ENCODE data around the gene C1orf159.

The C1orf159 gene

DNA sequence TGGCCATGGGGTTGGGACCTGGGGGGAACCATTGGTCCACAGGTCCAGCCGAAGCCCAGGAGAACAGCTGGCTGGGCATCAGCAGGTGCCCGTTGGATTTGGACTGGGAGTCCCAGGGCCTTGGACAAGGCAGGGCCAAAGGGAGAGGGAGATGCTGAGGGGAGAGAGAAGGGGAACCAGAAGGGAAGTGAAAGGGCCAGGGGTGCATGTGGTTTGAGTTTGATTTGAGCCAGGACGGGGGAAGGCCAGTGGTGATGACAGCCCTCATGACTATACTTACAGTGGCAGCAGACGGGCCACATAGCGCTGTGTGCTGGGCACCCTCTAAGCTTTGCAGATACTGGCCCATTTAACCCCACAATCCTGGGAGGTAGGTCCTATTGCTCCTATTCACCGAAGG, 77.2 kb downstream of the C1orf159 start:
- no peak for DNase-seq (ENCODE audit: low read depth)

DNA sequence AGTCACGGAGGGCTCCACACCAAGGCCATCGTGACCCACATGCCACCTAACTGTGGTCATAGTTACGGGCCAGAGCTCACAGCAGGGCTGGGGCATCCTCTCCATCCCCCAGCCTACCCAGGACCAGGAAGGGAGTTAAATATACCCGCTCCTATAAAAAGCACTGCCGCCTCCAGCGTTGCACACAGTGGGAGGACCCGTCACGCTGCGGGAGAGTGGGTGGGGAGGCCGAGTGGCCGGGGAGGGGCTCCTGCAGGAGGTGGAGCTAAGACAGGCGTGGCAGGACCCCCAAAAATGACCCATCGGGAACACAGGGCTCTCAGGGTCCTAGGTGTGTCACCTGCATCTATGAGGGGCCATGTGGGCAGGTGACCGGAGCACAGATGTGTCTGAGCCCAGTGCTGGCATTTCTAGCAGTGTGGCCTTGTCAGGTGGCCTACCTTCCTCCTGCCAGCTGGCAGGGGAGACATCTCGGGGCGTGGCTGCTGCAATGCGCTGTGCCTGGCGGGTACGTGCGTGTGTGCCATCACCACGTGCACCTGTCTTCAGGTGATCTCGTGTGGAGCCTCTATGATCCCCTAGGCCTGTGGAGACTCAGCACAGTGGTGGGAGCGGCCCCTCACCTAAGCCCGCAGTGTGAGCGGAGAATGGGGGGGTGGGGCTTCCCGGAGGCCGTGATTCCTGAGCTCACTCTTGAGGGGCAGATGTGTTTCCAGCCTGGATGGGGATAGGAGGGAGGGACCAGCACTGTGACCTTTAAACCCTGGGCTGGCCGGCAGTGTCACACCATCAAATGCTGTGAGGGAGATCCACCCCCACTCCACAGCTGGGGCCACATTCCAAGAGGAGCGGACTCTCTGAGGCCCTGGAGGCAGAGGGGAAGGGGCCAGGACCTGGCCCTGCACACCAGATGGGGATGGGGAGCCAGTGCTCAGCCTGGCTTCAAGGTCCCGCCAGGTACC, 78.2 kb downstream of the C1orf159 start:
- no peak for DNase-seq (ENCODE audit: low read depth)

DNA sequence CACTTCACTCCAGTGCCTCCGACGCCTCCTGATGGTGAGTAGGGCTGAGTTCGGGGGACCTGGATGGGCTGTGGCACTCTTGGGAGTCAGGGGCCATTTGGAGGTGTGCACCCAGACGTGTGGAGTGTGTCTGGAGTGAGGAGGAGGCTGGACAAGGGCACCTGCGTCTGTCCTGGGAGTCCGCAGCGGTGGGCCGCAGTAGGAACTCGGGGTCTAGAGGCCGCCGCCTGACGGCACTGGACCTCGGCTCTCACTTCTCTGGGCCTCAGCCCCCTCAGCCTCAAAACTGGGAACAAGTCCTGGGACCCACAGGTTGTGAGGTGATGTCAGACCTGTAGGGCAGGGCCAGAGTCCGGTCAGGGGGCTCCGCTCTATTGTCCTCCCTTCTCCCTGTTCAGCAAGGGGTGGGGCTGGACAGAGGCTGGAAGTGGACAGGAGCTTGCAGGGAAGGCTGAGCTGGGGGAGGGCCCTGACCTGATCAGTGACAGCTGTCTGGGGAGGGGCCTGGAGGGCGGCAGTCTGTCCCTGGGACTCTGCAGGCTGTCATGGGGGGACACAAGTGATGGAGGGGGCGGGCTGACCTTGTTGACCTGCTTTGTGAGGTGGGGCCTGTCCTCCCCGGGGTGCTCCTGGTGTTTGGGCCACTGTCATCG, 80.5 kb downstream of the C1orf159 start:
- no peak for DNase-seq (ENCODE audit: low read depth)

DNA sequence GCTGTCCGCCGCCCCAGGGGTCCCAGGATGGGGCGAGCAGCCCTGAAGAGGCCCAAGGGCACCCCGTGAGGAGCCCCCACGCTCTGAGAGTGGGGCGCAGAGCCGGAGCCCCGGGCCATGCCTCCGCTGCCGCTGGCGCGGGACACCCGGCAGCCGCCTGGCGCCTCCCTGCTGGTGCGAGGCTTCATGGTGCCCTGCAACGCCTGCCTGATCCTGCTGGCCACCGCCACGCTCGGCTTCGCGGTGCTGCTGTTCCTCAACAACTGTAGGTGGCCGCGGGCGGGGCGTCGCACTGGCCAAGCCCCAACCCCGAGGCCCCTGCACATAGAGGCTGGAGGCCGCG, 81.5 kb downstream of the C1orf159 start:
- no peak for DNase-seq (ENCODE audit: low read depth)

DNA sequence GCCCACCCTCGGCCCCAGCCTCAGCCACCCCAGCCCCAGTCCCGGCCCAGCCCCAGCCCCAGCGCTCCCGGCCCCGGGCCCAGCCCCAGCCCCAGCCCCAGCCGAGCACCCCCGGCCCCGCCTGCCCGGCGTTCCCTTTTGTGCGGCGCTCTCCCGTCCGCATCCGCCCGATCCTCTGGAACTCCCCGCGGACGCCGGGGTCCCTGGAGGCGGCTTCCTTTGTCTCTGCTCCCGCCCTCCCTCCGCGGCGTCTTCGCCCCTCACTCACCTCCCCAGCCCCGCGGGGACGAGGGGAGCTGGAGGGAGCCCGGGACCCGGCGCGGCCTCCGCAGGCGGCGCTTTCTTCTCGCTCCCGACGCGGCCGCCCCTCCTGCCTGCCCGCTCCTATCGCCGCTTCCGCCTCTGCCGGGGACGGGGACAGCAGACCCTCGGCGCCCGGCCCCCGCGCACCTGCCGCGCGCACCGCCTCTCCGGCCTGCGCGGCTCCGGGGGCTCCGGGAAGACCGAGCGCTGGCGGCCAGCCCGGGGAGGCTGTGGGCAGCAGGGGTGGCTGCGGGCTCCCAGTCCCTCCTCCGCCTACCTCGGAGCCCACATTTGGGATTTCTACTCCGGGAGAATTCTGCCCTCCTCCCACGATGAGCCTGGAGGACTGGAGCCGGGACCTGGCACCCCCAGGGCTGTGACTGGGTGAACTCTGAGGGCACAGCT, 82.0 kb downstream of the C1orf159 start:
- no peak for DNase-seq (ENCODE audit: low read depth)

DNA sequence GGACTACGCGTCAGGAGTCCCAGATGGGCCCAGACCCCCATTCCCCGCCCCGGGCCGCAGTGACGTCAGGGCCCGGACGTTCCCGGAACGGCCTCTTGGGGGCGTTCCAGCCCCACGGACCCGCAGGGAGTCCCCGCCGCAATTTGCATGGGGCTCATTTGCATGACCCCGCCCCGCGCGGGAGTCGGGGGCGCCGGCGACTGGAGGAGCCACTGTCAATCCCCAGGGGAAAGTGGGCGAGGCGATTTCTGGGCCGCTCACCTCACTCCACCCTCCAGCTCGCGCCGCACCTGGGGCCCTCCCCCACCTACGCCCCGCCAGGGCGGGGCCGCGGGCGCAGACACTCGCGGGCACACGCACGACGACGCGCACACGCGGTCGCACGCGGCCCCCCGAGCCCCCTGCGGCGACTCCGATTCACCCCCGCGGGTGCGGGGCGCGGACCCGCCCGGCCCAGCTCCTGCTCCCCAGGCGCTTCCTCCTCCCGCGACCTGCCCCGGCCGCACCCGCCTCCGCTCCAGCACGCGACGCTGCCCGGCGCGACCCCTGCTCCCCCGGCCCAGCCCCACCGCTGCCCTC, 82.8 kb downstream of the C1orf159 start:
- DNase-seq (ENCODE audit: low read depth), result peak; percentile 87

DNA sequence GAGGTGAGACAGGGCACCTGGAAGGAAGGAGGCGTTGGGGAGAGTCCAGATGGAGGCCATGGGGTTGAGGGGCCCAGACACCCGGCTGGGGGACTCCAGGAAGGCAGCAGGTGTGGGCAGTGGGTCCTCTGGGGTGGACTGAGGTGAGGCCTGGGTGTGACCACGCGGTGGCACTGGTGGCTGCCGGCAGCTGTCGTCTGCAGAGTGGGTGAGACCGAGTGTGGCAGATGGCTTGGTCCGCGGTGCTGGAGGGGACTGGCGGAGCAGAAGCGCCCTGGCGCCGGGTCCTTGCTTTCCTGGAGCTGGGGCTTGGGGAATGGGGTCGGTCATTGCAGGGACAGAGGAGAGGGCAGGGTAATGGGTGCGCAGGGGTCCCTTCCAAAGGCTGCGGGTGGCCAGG, 83.5 kb downstream of the C1orf159 start:
- no peak for DNase-seq (ENCODE audit: low read depth)

Measured in activated T-cell treated with anti-CD3 and anti-CD28 coated beads for 24 hours (primary cell).